GOT3 (cell line): ENCODE results near the gene MESP1.
A peak's percentile ranks its signal among the peaks of the same experiment; 100 is the strongest.

Source experiments
- DNase-seq: peaks from one replicate; lab custom pipeline; 2025; ENCODE audit warnings: mixed read lengths; lab: John Stamatoyannopoulos, UW

The MESP1 gene

GRCh38 chr15:89758283-89758682 lies 7.2 kb upstream of the MESP1 start:
- DNase-seq = no peak

GRCh38 chr15:89756897-89757296 lies 5.8 kb upstream of the MESP1 start:
- DNase-seq = no peak

GRCh38 chr15:89755701-89756100 lies 4.7 kb upstream of the MESP1 start:
- DNase-seq = no peak

- DNase-seq = no peak
Measured at GRCh38 chr15:89754361-89755154, 3.5 kb upstream of the MESP1 start.

- no peak for DNase-seq
Measured at GRCh38 chr15:89753855-89754254, 2.8 kb upstream of the MESP1 start.

- no peak for DNase-seq
Measured at GRCh38 chr15:89751748-89752147, 699 bp upstream of the MESP1 start.

GRCh38 chr15:89749951-89750559 lies 994 bp downstream of the MESP1 start:
- DNase-seq = no peak

- DNase-seq = no peak
Measured at GRCh38 chr15:89749526-89749925, 1.5 kb downstream of the MESP1 start.

- DNase-seq = no peak
Measured at GRCh38 chr15:89749054-89749453, 2.0 kb downstream of the MESP1 start.

- no peak for DNase-seq
Measured at GRCh38 chr15:89747708-89748682, 3.1 kb downstream of the MESP1 start.

- no peak for DNase-seq
Measured at GRCh38 chr15:89746386-89746780, 4.7 kb downstream of the MESP1 start.

- no peak for DNase-seq
Measured at GRCh38 chr15:89745768-89746167, 5.3 kb downstream of the MESP1 start.

GRCh38 chr15:89745131-89745530 lies 5.9 kb downstream of the MESP1 start:
- DNase-seq = no peak

- no peak for DNase-seq
Measured at GRCh38 chr15:89743594-89743993, 7.5 kb downstream of the MESP1 start.

- DNase-seq = no peak
Measured at GRCh38 chr15:89743011-89743410, 8.0 kb downstream of the MESP1 start.

- DNase-seq = peak; percentile 13
Measured at GRCh38 chr15:89740137-89740536, 10.9 kb downstream of the MESP1 start.

GRCh38 chr15:89735773-89736172 lies 15.3 kb downstream of the MESP1 start:
- DNase-seq = no peak

GRCh38 chr15:89732451-89733172 lies 18.4 kb downstream of the MESP1 start:
- no peak for DNase-seq

- DNase-seq = no peak
Measured at GRCh38 chr15:89731275-89731674, 19.8 kb downstream of the MESP1 start.

GRCh38 chr15:89728254-89728653 lies 22.8 kb downstream of the MESP1 start:
- no peak for DNase-seq

- no peak for DNase-seq
Measured at GRCh38 chr15:89725064-89725463, 26.0 kb downstream of the MESP1 start.

GRCh38 chr15:89724621-89725020 lies 26.4 kb downstream of the MESP1 start:
- DNase-seq = no peak
